ENCODE measurements around the gene GBGT1.

Gene GBGT1

GRCh38 chr9:133113949-133114885, 49.5 kb downstream of the GBGT1 start:
- no peak for DNase-seq (ENCODE audit: low read depth in 2 of 2)

GRCh38 chr9:133113163-133113948, 50.4 kb downstream of the GBGT1 start:
- DNase-seq (ENCODE audit: low read depth in 2 of 2): no peak

DNA sequence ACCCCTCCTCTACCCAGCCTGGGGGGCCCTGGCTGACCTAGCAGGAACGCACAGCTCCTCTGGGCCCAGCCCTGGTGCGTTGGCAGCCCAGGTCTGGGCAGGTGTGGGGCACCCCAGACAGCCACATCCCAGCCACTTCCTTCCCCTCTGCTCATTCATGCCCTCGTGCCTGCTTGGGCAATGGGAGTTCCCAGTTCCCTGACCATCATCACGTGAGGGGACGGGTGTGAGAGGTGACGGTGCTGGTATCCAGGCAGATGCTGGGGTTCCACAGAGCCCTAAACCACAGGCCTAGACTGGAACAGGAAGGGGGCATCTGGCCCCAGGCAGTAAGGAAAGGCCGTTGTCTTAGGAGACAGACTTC, 51.1 kb downstream of the GBGT1 start:
- DNase-seq (ENCODE audit: low read depth in 2 of 2): no peak

- DNase-seq (ENCODE audit: low read depth in 2 of 2): no peak
Observed at GRCh38 chr9:133111808-133112662, 51.7 kb downstream of the GBGT1 start.

DNA sequence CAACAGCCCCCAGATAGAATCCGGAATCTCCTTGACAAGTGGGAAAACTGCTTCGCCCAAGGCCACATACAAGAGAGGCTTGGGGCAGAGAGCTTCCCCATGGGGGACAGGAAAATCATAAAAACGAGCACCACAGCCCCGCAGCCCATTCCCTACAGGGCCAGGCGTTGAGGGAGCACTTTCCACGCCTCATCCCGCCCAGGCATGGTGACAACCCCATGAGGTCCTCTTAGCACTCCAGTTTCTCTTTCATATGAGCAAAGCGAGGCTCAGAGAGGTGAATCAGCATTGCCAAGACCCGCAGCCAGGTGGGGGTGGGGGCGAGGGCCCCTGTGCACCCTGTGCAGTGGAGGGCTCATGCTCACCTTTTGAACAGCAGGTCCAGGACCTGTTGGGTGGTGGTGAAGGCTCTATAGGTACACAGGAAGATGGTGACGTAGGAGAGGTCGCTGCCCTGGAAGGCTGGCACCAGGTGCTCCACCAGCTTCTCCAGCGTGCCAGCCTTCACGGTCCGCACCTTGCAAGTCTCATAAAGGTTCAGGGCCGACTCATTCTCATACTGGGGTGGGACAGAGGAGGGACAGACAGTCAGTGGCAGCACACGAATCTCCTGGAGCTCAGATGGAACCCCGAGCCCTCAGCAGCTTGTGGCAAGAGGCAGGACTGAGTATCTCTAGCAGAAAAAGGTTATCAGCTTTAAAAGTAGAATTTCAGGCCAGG, 53.6 kb downstream of the GBGT1 start:
- DNase-seq (ENCODE audit: low read depth in 2 of 2): no peak

- no peak for DNase-seq (ENCODE audit: low read depth in 2 of 2)
Observed at GRCh38 chr9:133108794-133109641, 54.7 kb downstream of the GBGT1 start.

DNA sequence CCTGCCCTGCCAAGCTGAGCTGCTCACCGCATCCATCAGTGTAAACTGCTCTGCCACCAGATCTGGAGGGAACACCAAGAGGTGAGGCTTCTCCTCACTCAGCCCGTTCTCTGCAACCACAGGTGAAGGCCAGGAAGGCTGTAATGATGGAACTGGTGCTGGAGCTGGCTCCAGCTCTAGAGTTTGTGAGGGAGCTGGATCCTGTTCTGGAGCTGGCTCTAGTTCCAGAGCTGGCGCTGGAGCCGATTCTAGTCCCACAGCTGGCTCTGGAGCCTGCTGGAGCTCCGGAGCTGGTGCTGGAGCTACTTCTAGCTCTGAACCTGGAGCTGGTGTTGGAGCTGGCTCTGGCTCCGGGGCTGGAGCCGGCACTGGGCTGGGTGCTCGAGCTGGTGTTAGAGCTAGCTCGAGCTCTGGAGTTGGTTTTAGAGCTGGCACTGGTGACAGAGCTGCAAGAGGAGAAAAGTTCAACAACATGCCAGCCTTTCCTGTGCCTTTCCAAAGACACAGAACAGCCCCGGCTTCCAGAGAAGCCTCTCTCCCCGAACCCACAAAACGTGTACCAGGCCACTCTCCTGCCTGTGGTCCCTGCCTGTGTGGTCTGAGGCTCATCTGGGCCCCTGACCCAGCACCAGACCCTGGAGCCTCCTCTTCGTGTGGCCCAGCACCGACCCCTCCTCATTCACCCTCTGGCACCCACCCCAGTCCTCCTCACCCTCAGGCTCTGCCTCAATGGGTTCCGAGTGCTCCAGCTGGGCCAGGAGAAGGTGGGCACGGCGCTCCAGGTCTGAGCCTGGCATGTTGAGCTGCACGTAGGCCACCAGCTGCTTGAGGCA, 55.5 kb downstream of the GBGT1 start:
- DNase-seq (ENCODE audit: low read depth in 2 of 2): no peak

DNA sequence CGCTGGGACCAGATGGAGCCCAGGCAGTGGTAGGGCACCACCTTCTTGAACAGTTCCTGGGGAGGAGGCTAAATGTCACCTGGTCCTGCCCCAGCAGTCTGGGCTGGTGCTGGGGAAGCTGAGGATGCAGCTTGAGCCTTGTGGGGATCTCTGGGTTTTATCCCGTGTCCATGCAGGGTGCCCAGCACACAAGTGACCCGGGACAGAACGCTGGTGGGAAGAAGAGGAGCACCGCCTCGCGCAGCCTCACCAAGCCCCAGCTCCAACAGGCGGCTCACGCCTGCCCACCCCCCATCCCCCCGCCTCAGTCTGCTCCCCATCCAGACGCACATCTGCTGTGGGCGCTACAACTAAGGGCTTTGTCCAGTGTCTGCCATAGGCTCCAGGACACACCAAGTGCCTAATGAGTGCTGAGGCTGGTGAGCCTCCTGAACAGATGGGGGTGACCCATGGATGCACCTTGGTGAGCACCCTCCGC, 56.4 kb downstream of the GBGT1 start:
- DNase-seq (ENCODE audit: low read depth in 2 of 2): no peak

GRCh38 chr9:133106511-133107244, 57.0 kb downstream of the GBGT1 start:
- no peak for DNase-seq (ENCODE audit: low read depth in 2 of 2)

GRCh38 chr9:133105461-133105770, 58.3 kb downstream of the GBGT1 start:
- DNase-seq (ENCODE audit: low read depth in 2 of 2): no peak

- DNase-seq (ENCODE audit: low read depth in 2 of 2): no peak
Observed at GRCh38 chr9:133104718-133105460, 58.8 kb downstream of the GBGT1 start.

DNA sequence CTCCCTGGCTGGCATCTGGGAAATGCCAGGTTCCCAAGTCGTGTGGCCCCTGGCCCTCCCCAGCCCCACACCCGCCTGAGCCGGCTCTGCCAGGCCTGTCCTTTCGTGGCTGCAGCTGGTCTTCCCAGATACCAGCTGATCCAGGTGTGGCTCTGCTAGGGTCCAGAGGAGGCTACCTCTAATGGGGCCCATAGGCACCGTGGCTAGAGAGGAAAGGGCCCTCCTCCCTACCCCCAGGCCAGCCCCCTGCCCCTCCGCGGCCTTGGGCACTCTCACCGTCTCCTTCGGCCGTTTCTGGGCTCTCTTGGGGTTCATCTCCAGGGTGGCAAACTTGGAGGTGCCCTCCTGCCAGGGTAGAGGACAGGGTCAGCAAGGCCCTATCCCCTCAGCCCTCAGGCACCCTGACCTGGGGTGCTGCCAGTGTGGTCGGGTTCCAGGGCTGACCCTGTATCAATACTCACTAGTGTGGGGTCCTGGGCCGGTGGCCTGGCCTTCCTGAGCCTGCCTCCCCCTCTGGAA, 59.7 kb downstream of the GBGT1 start:
- no peak for DNase-seq (ENCODE audit: low read depth in 2 of 2)

DNA sequence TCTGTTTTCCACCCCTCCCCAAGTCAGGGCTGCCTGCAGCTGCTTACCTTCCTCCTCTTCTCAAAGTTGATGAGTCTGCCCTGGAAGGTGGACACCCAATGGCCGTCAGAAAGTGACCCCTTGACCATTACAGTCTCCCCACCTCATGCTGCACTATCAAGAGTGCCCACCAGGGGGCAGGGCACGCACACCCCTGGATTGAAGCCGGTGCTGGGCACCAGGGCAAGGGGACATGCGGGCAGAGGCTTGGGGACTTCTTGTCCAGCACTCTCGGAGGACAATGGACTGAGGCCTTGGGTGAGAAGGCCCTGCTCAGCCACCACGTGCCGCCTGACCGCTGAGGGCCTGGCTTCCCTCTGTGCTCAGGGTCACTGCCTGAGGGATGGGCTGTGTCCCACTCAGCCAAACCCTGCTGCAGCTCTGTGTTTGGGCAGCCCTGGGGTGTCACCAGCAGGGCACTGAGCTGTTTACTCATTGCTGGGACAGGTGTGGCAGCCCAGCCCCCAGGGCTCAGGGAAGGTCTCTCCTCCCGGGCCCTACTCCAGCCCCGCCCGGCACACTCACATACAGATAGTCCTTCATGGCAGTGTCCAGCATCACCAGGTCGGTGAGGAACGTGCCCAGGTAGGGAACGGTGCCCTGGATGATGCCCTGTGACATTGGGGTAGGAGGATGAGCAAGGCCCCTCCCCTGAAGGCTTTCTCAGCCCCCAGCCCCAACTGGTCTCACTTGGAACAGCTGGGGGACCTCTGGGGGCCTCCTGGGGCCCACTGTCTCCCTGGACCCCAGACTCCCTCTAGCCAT, 60.3 kb downstream of the GBGT1 start:
- DNase-seq (ENCODE audit: low read depth in 2 of 2): no peak
